Muscle layer of colon (tissue), 2 donors: ENCODE data around the gene ARPC3.
"Not testable (repeated sequence)": the region's sequence is repeated elsewhere in the genome, so short reads cannot be mapped to it uniquely, and the experiment has no call there.

Experiments used
- H3K27ac ChIP-seq: one replicate; pipeline ENCODE4 v1.7.0; 2013; ENCODE audit warnings: low read depth, mild to moderate bottlenecking, low read length, moderate library complexity
- H3K27me3 ChIP-seq, 2 donors: one replicate each; pipeline ENCODE4 v1.7.0; 2013; ENCODE audit warnings: low read length in 2 of 2, mild to moderate bottlenecking in 2 of 2; ENCODE audit not compliant: insufficient read depth in 2 of 2, control insufficient read depth in 1 of 2
- H3K36me3 ChIP-seq: one replicate; pipeline ENCODE4 v1.7.0; 2013; ENCODE audit warnings: mild to moderate bottlenecking, low read length; ENCODE audit not compliant: insufficient read depth
- H3K4me1 ChIP-seq: one replicate; pipeline ENCODE4 v1.7.0; 2013; ENCODE audit warnings: mild to moderate bottlenecking, low read length; ENCODE audit not compliant: insufficient read depth
- H3K4me3 ChIP-seq, 2 donors: one replicate each; pipeline ENCODE4 v1.7.0; 2013; ENCODE audit warnings: low read length in 2 of 2, low read depth in 1 of 2, mild to moderate bottlenecking in 1 of 2, moderate library complexity in 1 of 2
- H3K9ac ChIP-seq: one replicate; pipeline ENCODE4 v1.7.0; 2013; ENCODE audit warnings: low read length
- H3K9me3 ChIP-seq: one replicate; pipeline ENCODE4 v1.7.0; 2013; ENCODE audit warnings: mild to moderate bottlenecking, low read length
- donor health status: abdominal sarcoma.
- donor health status: Adenocarcinoma of cecum.

Gene ARPC3

DNA sequence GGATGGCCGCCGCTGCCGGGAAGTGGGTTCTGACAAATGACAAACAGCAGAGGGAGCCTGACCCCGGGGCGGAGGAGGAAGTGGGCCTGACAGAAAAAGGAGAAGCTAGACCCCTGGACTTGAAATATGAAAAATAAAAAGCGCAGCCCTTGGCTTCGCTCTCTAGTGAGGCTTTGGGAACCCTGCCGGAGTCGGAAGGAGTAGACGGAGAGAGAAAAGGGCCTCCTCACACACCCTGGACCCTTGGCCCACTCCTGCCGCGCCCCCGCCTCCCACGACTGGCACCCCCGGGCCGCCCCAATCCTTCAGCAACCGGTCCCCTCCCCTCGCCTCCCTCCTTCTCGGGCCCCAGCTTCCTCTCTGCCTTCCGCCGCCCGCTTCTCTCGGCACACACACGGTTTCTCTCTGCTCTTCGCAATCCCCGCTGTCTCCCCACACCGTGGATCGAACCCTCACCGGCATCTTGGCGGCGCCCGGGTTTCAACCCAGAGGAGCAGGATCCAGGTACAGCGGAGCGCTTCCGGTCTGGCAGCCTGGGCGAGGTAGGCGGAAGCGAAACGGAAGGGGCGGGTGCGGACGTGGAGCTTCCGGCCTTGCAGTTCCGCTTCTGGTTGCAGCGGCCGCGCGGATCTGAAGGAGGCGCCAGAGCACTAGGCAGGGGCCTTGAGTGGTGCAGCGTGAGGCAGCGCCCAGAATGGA lies at the start of gene ARPC3:
Gene ARPC3, minus strand, starts transcription at position 539 of the 699 bp plus-strand sequence. Its CDS starts 77 bp downstream, at position 462.
- H3K36me3 ChIP-seq = peaks cover 21% of the 10 kb centered on the region
- H3K4me1 ChIP-seq = peaks cover 15% of the 10 kb centered on the region
- peak within 1 kb of the TSS; percentile 97 for H3K27ac ChIP-seq
- H3K4me3 ChIP-seq = peak within 1 kb of the TSS; percentile 76 to 88
- H3K27me3 ChIP-seq = no peaks in the 10 kb centered on the region
- H3K9ac ChIP-seq = peak within 1 kb of the TSS; percentile 94
- H3K9me3 ChIP-seq = no peaks in the 10 kb centered on the region

DNA sequence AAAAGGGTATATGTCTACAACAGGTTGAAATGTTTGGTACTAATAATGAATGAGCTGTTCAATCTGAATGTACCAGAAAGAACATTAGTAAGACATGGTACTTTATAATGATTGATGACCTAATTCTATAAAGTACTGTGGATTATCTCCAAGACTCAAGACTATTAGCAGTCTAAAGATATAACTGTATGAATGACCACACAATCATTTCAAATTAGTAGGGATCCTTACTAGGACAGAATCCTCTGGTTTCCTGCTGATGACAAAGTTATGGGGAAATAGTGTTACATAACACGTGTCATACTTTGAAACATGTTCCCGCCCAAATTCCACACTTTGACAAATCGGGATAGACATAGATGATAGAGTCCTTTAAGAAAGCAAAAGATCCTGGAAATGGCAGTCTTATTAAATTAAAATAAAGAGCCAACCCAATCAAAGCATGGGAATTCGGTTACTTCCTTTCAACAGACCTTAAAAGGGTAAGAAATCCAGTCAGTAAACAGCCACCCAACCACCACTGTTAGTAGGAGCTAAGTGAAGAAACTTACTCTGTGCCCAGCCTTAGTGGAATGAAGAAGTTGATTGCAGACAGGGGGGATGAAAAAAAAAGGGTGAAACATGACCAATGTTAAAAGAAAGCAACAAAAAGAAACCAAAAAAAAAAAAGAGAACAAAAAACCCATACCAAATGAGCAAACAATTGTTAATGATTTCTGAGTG lies 49.0 kb upstream of the ARPC3 start:
- Histone ChIP-seq H3K4me1 (peaks cover 31% of the 10 kb centered on the region), H3K9me3 (no peaks in the 10 kb centered on the region), H3K36me3 (peaks cover 7% of the 10 kb centered on the region), H3K27ac (no peak overlapping the region), H3K9ac (no peak overlapping the region), H3K4me3 (no peak overlapping the region), H3K27me3 (no peaks in the 10 kb centered on the region)

DNA sequence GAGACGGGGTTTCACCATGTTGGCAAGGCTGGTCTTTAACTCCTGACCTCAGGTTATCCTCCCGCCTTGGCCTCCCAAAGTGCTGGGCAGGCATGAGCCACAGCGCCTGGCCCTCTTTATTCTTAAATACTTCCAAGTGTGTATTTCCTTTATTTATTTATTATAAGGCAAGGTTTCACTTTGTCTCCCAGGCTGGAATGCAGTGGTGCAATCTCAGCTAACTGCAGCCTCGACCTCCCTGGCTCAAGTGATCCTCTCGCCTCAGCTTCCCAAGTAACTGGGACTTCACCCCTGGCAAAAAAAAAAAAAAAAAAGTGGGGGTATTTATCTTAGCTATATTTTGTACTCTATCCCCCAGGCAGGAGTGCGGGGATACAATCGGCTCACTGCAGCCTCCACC lies 25.3 kb upstream of the ARPC3 start:
- Histone ChIP-seq H3K4me3 (no peak overlapping the region), H3K27ac (no peak overlapping the region), H3K27me3 (no peaks in the 10 kb centered on the region), H3K9ac (no peak overlapping the region), H3K4me1 (no peaks in the 10 kb centered on the region), H3K36me3 (no peaks in the 10 kb centered on the region), H3K9me3 (no peaks in the 10 kb centered on the region)

DNA sequence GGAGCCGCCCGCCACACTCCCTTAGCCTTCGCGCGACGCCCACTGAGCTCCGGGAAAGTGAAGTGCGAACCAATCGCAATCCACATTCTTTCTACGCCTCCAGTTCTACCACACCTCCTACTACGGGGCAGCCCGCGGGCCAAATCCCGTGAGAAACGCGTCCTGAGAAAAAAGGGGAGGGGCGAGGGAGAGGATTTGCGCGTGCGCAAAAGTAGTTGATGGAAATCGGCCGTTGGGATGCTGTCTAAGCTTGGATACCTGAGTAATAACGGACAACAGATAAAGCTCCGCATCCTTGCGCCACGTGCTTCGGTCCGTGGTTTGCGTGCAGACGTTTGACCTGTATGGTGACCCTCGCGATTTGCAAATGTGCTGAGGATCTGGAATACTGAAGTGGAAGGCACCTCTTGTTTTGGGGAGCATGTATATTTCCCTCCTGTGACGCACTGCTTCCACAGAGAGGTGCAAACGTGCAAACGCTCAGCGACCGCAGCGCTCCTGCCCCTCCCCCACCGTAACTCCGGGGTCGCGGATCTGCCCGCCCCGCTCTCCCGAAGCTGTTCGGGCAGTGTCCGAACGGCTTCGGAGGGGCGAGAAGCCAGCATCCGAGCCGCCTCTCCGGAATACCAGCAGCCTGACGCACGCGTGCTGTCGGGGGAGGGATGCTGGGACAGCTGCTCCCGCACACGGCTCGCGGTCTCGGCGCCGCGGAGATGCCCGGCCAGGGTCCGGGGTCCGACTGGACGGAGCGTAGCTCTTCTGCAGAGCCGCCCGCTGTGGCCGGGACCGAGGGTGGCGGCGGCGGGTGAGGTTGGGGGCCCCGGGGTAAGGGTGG lies 18.3 kb upstream of the ARPC3 start, which contains the start of the genes FAM216A and GPN3:
Gene FAM216A, plus strand, starts transcription at position 632 of the 835 bp plus-strand sequence. Its CDS starts 31 bp downstream, at position 663.
Gene GPN3, minus strand, starts transcription at position 44 of the 835 bp plus-strand sequence. CDS start 54 bp downstream, outside the sequence.
- no peaks in the 10 kb centered on the region for H3K9me3 ChIP-seq
- peak within 1 kb of the TSS; percentile 82 to 93 for H3K4me3 ChIP-seq
- peaks cover 21% of the 10 kb centered on the region for H3K4me1 ChIP-seq
- H3K27me3 ChIP-seq = no peaks in the 10 kb centered on the region
- H3K36me3 ChIP-seq = peaks cover 7% of the 10 kb centered on the region
- peak within 1 kb of the TSS; percentile 94 for H3K27ac ChIP-seq
- peak within 1 kb of the TSS; percentile 94 for H3K9ac ChIP-seq

DNA sequence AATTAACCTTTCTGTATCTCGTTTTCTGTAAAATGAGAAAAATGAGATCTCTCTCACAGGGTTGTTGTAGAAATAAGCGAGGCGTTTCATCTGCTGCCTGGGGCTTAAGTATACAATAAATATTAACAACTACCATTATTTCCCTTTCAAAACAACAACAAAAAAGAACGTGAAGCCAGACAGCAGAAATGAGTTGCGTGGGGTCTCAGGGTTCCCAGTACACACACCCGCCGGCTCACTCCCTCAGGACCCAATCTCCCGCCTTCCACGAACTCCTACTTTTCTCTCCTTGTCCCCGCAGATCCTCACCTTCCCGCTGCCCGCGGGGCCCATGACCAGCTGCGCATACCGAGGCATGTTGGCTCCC lies 17.7 kb upstream of the ARPC3 start:
- Histone ChIP-seq H3K27ac (peak overlapping the region; percentile 78), H3K36me3 (peaks cover 7% of the 10 kb centered on the region), H3K9me3 (no peaks in the 10 kb centered on the region), H3K9ac (peak overlapping the region; percentile 94), H3K27me3 (no peaks in the 10 kb centered on the region), H3K4me1 (peaks cover 21% of the 10 kb centered on the region), H3K4me3 (peak overlapping the region; percentile 81 to 82)

DNA sequence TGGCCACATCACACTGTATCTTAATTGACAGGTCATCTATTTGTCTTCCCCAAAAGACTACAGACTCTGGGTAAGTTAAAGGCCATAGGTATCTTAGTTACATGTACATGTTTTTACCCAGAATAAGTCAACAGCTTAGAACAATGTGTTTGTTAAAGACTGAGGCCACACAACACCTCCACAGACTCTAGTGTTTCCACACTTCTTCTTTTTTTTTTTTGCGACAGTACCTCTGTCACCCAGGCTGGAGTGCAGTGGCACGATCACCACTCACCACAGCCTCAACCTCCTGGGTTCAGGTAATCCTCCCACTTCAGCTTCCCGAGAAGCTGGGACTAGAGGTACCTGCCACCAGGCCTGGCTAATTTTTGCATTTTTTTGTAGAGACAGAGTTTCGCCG lies 16.7 kb upstream of the ARPC3 start:
- Histone ChIP-seq H3K9me3 (no peaks in the 10 kb centered on the region), H3K9ac (peak overlapping the region; percentile 39), H3K27me3 (no peaks in the 10 kb centered on the region), H3K36me3 (peaks cover 7% of the 10 kb centered on the region), H3K27ac (no peak overlapping the region), H3K4me3 (peak overlapping the region in 1 of 2 donors; percentile 82), H3K4me1 (peaks cover 21% of the 10 kb centered on the region)

DNA sequence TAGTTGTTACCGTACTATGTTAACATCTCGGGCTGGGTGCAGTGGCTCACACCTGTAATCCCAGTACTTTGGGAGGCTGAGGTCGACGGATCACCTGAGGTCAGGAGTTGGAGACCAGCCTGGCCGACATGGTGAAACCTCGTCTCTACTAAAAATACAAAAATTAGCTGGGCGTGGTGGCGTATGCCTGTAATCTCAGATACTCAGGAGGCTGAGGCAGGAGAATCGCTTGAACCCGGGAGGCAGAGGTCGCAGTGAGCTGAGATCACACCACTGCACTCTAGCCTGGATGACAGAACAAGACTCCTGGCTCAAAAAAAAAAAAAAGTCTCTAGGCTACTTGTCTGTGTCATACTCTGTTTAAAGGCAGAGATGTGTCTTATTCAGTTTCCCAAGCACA lies 15.6 kb upstream of the ARPC3 start:
- not testable (repeated sequence) for H3K27me3 ChIP-seq, H3K36me3 ChIP-seq, H3K4me3 ChIP-seq, H3K9me3 ChIP-seq, H3K9ac ChIP-seq, H3K27ac ChIP-seq
- H3K4me1 ChIP-seq = peaks cover 21% of the 10 kb centered on the region

DNA sequence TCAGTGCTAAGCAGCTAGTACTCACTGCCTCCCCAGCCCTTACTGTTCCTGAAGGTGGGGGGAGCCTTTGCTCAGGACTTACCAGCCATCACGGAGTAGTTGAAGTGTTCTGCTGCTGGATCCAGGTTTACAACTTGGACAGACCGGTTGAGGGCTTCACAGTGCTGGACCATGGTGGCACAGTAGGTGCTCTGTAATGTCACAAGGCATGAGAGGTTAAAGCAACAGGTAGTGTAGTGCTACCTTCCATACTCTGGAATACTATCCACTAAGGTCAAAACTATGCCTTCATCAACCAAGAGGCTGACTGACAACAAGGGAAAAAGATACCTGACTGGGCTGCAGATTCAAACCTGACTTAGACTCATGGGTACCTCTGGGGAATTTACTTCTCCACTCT lies 14.9 kb upstream of the ARPC3 start:
- Histone ChIP-seq H3K4me3 (no peak overlapping the region), H3K36me3 (peaks cover 7% of the 10 kb centered on the region), H3K4me1 (peaks cover 21% of the 10 kb centered on the region), H3K9ac (no peak overlapping the region), H3K27me3 (no peaks in the 10 kb centered on the region), H3K27ac (no peak overlapping the region), H3K9me3 (no peaks in the 10 kb centered on the region)

DNA sequence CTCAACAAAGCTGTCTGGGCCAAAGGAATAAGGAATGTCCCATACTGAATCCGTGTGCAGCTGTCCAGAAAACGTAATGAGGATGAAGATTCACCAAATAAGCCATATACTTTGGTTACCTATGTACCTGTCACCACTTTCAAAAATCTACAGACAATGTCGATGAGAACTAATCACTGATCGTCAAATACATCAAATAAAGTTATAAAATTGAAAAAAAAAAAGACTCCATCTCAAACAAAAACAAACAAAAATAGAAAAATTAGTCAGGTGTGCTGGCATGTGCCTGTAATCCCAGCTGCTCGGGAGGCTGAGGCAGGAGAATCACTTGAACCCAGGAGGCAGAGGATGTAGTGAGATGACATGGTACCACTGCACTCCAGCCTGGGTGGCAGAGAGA lies 11.1 kb upstream of the ARPC3 start:
- not testable (repeated sequence) for H3K9ac ChIP-seq, H3K9me3 ChIP-seq, H3K4me3 ChIP-seq, H3K27ac ChIP-seq, H3K27me3 ChIP-seq, H3K4me1 ChIP-seq
- peaks cover 16% of the 10 kb centered on the region for H3K36me3 ChIP-seq

DNA sequence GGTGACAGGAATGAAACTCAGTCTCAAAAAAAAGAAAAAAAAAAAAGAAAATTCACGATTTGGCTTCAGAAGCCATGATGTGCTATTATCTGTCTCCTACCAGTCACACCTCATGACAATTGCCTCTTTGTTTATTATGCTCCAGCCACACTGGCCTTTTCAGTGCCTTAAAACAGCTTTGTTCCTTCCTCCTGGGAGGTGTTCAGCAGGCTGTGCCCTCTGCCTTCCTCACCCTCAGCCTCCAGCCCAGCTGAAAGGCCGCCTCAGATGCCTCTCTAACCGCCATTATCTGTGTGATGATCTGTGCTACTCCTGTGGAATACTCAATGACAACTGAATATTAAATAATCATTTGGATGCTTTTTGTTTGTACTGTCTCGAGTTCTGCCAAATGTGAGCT lies 8.6 kb upstream of the ARPC3 start:
- Histone ChIP-seq H3K27ac (no peak overlapping the region), H3K9ac (no peak overlapping the region), H3K4me3 (no peak overlapping the region), H3K9me3 (no peaks in the 10 kb centered on the region), H3K4me1 (no peaks in the 10 kb centered on the region), H3K27me3 (no peaks in the 10 kb centered on the region), H3K36me3 (peaks cover 17% of the 10 kb centered on the region)

DNA sequence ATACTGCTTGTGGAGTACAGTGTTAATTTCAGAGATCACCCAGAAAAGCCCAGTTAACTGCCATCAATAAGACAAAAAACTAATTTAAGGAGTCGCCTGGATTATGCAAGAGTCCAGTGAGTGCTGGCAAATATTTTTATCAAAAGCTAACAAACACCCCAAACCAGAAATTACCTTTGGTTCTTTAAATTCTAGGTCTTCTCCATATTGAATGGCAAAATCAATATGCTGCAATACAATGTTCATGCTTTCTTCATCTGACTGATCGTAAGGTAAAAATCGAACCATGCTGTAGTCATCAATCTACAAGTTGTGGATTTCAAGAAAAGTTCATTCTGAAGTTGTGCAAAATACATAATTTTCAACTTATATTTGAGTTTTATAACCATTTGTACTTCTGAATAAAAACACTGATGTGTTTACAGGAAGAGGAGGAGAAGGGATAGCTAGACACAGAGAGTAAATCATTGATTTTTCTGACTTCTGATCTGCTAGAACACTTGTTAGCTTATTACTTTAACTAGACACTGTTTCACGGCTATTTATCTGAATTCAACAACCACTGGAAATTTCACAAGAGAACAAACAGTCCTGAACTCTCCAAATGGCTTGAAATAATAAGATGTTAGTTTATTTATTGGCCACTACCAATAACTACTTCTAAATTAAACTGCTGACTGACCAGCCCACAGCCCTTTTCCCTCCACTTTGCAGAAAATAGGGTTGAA lies 3.6 kb upstream of the ARPC3 start:
- Histone ChIP-seq H3K36me3 (peaks cover 23% of the 10 kb centered on the region), H3K4me3 (no peak overlapping the region), H3K9ac (no peak overlapping the region), H3K4me1 (peaks cover 2% of the 10 kb centered on the region), H3K27me3 (no peaks in the 10 kb centered on the region), H3K9me3 (no peaks in the 10 kb centered on the region), H3K27ac (no peak overlapping the region)
